GM12891 (cell line): ENCODE measurements around the gene PREX1.
A peak's percentile ranks its signal among the peaks of the same experiment; 100 is the strongest.
"Not testable (repeated sequence)": the region's sequence is repeated elsewhere in the genome, so short reads cannot be mapped to it uniquely, and the experiment has no call there.

Experiments used
- DNase-seq: peaks from one replicate; pipeline ENCODE4 v3.0.0; 2011; ENCODE audit warnings: low spot score; ENCODE audit not compliant: insufficient read length
- FAIRE-seq: peaks from 2 replicates; lab custom pipeline; 2011; peaks lifted over from hg19 to GRCh38; lab: Jason Lieb, UNC
- PAX5 ChIP-seq: IDR thresholded peaks from 2 replicates; pipeline ENCODE4 v1.6.1; 2011; ENCODE audit warnings: low read length, moderate library complexity, mild to moderate bottlenecking; ENCODE audit not compliant: insufficient read depth, severe bottlenecking
- POLR2A ChIP-seq: IDR thresholded peaks from 2 replicates; pipeline ENCODE4 v1.6.1; 2011; ENCODE audit warnings: low read depth, low read length, control low read depth
- POLR2AphosphoS5 ChIP-seq: IDR thresholded peaks from 2 replicates; pipeline ENCODE4 v1.6.1; 2011; ENCODE audit warnings: low read depth, low read length, control low read depth
- POU2F2 ChIP-seq: IDR thresholded peaks from 2 replicates; pipeline ENCODE4 v1.6.1; 2011; ENCODE audit warnings: low read depth, mild to moderate bottlenecking, control low read depth, low read length, moderate library complexity
- SPI1 ChIP-seq: IDR thresholded peaks from 2 replicates; pipeline ENCODE4 v1.6.1; 2011; ENCODE audit warnings: low read depth, low read length, control low read depth
- TAF1 ChIP-seq: IDR thresholded peaks from 2 replicates; pipeline ENCODE4 v1.6.1; 2011; ENCODE audit warnings: low read depth, low read length, control low read depth

Gene PREX1

GRCh38 chr20:48812600-48813445 is 15.0 kb downstream of the PREX1 start:
- TF ChIP-seq PAX5 (no peak), POLR2AphosphoS5 (no peak), POLR2A (no peak), POU2F2 (no peak), SPI1 (no peak), TAF1 (no peak)

GRCh38 chr20:48812114-48812513 is 15.7 kb downstream of the PREX1 start:
- DNase-seq, FAIRE-seq: not testable (repeated sequence)

More at GRCh38 chr20:48812600-48813445, 15.0 kb downstream of the PREX1 start:
- FAIRE-seq (no peak), DNase-seq (no peak)

GRCh38 chr20:48809673-48810072 is 18.1 kb downstream of the PREX1 start:
- FAIRE-seq (no peak), DNase-seq (no peak)
- TF ChIP-seq POU2F2 (no peak), POLR2AphosphoS5 (no peak), PAX5 (no peak)

- TF ChIP-seq PAX5 (no peak), POU2F2 (no peak), POLR2A (no peak), TAF1 (no peak), POLR2AphosphoS5 (no peak), SPI1 (no peak)
- DNase-seq (no peak), FAIRE-seq (no peak)
Observed at GRCh38 chr20:48808382-48809034, 19.3 kb downstream of the PREX1 start.

GRCh38 chr20:48807586-48808381 is 20.0 kb downstream of the PREX1 start:
- DNase-seq (no peak), FAIRE-seq (no peak)

GRCh38 chr20:48807051-48807450 is 20.7 kb downstream of the PREX1 start:
- FAIRE-seq (no peak), DNase-seq (no peak)
- TF ChIP-seq SPI1 = no peak
- TF ChIP-seq TAF1 = no peak
- no peak for TF ChIP-seq POLR2AphosphoS5
- no peak for TF ChIP-seq POLR2A
- no peak for TF ChIP-seq PAX5
- TF ChIP-seq POU2F2 = no peak

More at GRCh38 chr20:48807586-48808381, 20.0 kb downstream of the PREX1 start:
- TF ChIP-seq SPI1 (no peak), POU2F2 (no peak)

GRCh38 chr20:48805716-48806115 is 22.1 kb downstream of the PREX1 start:
- DNase-seq (no peak), FAIRE-seq (peak; percentile 40)
- TF ChIP-seq SPI1 (no peak), TAF1 (no peak), POU2F2 (no peak), POLR2AphosphoS5 (no peak), POLR2A (no peak), PAX5 (no peak)

- DNase-seq (no peak), FAIRE-seq (no peak)
- TF ChIP-seq POU2F2 (no peak), TAF1 (no peak), POLR2A (no peak), PAX5 (no peak)
Observed at GRCh38 chr20:48805286-48805685, 22.5 kb downstream of the PREX1 start.

GRCh38 chr20:48804300-48804980 is 23.4 kb downstream of the PREX1 start:
- no peak for TF ChIP-seq PAX5
- TF ChIP-seq POU2F2 = no peak
- no peak for TF ChIP-seq POLR2A
- TF ChIP-seq SPI1 = no peak
- no peak for TF ChIP-seq TAF1
- TF ChIP-seq POLR2AphosphoS5 = no peak
- DNase-seq = no peak
- no peak for FAIRE-seq
